T-helper 17 cell (primary cell): ENCODE results near the gene STK32B. TPM values are rescaled to one million over a fixed set of nuclear protein-coding genes. Genes with fewer than 3 reads are reported as not detected.

Experiments
- ATAC-seq: fragments of 150-1000 bp; cut with Tn5 transposase; 2 replicates; pipeline ENCODE4 v1.10.0; 2021; ENCODE audit warnings: mild to moderate bottlenecking, moderate library complexity
- DNase-seq, 3 donors: peaks; one replicate each; pipeline versions ENCODE4 v3.0.0 to v3.0.0-alpha.2; 2020 to 2021
- H3K9me3 ChIP-seq: one replicate; pipeline ENCODE4 v1.7.0; 2013; ENCODE audit warnings: low read length, mild to moderate bottlenecking; ENCODE audit not compliant: control insufficient read depth, poor library complexity, severe bottlenecking
- H3K27ac Mint-ChIP-seq: one replicate; pipeline ENCODE4 v1.8.0; 2022; ENCODE audit warnings: mild to moderate bottlenecking, moderate library complexity, mixed read lengths
- H3K27me3 Mint-ChIP-seq: one replicate; pipeline ENCODE4 v1.8.0; 2022; ENCODE audit warnings: mixed read lengths
- H3K36me3 Mint-ChIP-seq: one replicate; pipeline ENCODE4 v1.8.0; 2022; ENCODE audit warnings: low read depth, mixed read lengths
- H3K4me1 Mint-ChIP-seq: one replicate; pipeline ENCODE4 v1.8.0; 2022; ENCODE audit warnings: mild to moderate bottlenecking, mixed read lengths
- H3K4me3 Mint-ChIP-seq: one replicate; pipeline ENCODE4 v1.8.0; 2022; ENCODE audit warnings: mild to moderate bottlenecking, moderate library complexity, mixed read lengths
- total RNA-seq, 4 donors: library from RNA in 2 of 4; stranded (reverse) in 2 of 4; gene quantifications; one replicate each; pipeline ENCODE4 v1.2.3 and lab custom pipeline; 2022 to 2026

STK32B gene
- total RNA-seq, 2 donors from 2014 or later = 0.12 TPM; not detected in 1

- no peak for ATAC-seq
- no peak overlapping the region for H3K27ac Mint-ChIP-seq
- no peaks in the 10 kb centered on the region for H3K9me3 ChIP-seq
- DNase-seq = no peak
- H3K4me3 Mint-ChIP-seq = no peak overlapping the region
- H3K27me3 Mint-ChIP-seq = no peaks in the 10 kb centered on the region
- H3K36me3 Mint-ChIP-seq = no peaks in the 10 kb centered on the region
- no peaks in the 10 kb centered on the region for H3K4me1 Mint-ChIP-seq
Observed at GRCh38 chr4:5371415-5372190, 320.3 kb downstream of the STK32B start.

DNA sequence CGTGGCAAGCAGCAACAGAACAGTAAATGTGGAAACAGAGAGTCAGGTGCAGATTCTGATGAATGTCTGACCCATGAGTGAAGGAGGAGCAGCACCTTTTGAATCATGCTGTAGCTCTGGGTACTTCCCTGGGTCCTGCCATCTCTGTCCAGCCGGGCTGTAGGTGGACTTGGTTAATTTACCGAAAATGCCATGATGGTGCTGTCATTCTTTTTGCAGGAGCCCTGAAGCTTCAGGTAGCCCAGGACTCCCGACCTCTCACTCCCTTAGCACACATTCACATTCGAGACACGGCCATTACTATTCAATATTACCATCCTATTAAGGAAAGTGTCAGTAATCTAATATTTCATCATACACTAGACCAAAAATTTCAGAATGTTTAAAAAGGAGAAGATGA lies 320.9 kb downstream of the STK32B start:
- no peak for ATAC-seq
- no peaks in the 10 kb centered on the region for H3K27me3 Mint-ChIP-seq
- H3K9me3 ChIP-seq = no peaks in the 10 kb centered on the region
- no peaks in the 10 kb centered on the region for H3K4me1 Mint-ChIP-seq
- no peaks in the 10 kb centered on the region for H3K36me3 Mint-ChIP-seq
- DNase-seq = no peak
- no peak overlapping the region for H3K27ac Mint-ChIP-seq
- no peak overlapping the region for H3K4me3 Mint-ChIP-seq

GRCh38 chr4:5373327-5373726 lies 322.0 kb downstream of the STK32B start:
- Mint-ChIP-seq H3K4me3 (no peak overlapping the region), H3K4me1 (no peaks in the 10 kb centered on the region), H3K27ac (no peak overlapping the region), H3K27me3 (no peaks in the 10 kb centered on the region), H3K36me3 (no peaks in the 10 kb centered on the region)
- DNase-seq = no peak
- H3K9me3 ChIP-seq = no peaks in the 10 kb centered on the region
- ATAC-seq = no peak

DNA sequence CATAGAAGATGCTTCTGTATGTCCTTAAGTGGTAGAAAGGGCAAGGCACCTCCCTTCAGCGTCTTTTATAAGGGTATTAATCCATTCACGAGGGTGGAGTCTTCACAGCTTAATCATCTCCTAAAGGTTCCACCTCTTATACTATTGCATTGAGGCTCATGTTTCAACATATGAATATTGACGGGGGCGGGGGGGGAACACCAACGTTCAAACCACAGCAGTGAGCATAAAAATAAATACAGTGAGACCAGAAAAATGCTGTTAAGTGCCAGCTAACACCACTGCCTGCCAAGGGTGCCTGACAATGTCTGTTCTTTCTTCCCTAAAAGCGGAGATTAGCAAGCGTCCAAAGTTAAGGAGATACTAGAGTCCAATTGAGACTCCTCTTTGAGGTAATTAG lies 323.3 kb downstream of the STK32B start:
- no peak overlapping the region for H3K27ac Mint-ChIP-seq
- ATAC-seq (no peak), DNase-seq (no peak)
- H3K9me3 ChIP-seq = no peaks in the 10 kb centered on the region
- H3K4me3 Mint-ChIP-seq = no peak overlapping the region
- no peaks in the 10 kb centered on the region for H3K36me3 Mint-ChIP-seq
- H3K27me3 Mint-ChIP-seq = no peaks in the 10 kb centered on the region
- H3K4me1 Mint-ChIP-seq = no peaks in the 10 kb centered on the region

DNA sequence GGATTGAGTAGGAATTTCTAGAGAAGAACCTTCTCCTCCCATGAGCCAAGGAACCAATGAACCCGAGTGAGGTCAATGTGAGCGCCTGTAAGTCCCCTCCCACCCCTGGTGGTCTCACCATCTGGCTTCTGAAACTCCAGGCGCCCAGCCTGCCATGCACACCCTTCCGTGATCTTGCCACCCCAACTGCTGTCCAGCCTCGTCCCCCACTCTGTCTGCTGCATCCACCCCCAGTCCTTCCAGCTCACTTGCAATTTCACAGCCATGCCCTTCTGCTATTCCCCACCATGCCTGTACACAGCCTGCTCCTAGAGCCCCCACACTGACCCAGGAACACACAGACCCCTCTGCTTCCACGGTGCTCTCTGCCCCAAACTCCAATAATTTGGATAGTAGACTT lies 323.7 kb downstream of the STK32B start:
- DNase-seq = no peak
- no peak for ATAC-seq
- Mint-ChIP-seq H3K27ac (no peak overlapping the region), H3K4me3 (no peak overlapping the region), H3K27me3 (no peaks in the 10 kb centered on the region), H3K4me1 (no peaks in the 10 kb centered on the region), H3K36me3 (no peaks in the 10 kb centered on the region)
- no peaks in the 10 kb centered on the region for H3K9me3 ChIP-seq

DNA sequence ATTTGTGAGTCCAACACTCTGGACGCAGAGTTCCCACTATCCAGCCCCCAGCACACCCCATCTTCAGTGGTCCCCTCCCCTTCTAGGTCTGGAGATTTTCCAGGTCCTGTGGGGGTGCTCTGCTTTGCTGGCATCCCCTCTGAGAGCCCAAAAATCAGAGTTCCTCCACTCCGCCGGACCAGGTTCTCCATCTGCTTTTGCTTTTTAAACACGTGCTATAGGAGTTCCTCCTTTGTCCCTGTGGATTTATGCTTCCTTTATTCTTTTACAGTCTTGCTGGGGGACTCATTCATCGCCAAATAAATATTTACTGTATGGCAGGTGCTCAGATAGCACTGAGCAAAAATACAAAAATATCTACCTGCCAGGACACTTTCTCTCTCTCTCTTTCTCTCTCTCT lies 324.7 kb downstream of the STK32B start:
- Mint-ChIP-seq H3K27me3 (no peaks in the 10 kb centered on the region), H3K4me1 (no peaks in the 10 kb centered on the region), H3K4me3 (no peak overlapping the region), H3K27ac (no peak overlapping the region), H3K36me3 (no peaks in the 10 kb centered on the region)
- DNase-seq (no peak), ATAC-seq (no peak)
- no peaks in the 10 kb centered on the region for H3K9me3 ChIP-seq

DNA sequence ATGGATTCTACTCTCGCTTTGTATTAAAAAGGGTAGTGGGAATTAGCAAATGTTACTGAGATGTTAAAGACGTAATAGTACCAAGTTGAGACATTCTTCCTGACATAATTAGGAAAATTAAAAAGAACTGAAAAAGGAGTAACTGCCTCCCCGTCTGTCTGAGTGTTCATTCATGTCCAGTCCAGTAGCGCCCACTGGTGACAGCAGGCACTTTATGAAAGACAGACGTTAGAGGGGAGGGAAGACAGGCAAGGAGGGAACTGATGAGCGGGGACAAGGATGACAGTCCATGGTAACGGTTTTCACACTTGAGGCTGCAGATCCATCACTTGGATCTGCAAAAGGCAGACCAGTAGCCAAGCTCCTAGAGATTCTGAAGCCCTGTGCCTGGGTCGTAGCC lies 326.7 kb downstream of the STK32B start:
- H3K4me1 Mint-ChIP-seq = no peaks in the 10 kb centered on the region
- ATAC-seq (no peak), DNase-seq (no peak)
- H3K27me3 Mint-ChIP-seq = no peaks in the 10 kb centered on the region
- H3K9me3 ChIP-seq = no peaks in the 10 kb centered on the region
- no peaks in the 10 kb centered on the region for H3K36me3 Mint-ChIP-seq
- no peak overlapping the region for H3K27ac Mint-ChIP-seq
- H3K4me3 Mint-ChIP-seq = no peak overlapping the region

GRCh38 chr4:5379895-5380294 lies 328.6 kb downstream of the STK32B start:
- H3K4me1 Mint-ChIP-seq = no peaks in the 10 kb centered on the region
- H3K27me3 Mint-ChIP-seq = no peaks in the 10 kb centered on the region
- H3K4me3 Mint-ChIP-seq = no peak overlapping the region
- no peaks in the 10 kb centered on the region for H3K36me3 Mint-ChIP-seq
- ATAC-seq (no peak), DNase-seq (no peak)
- H3K27ac Mint-ChIP-seq = no peak overlapping the region
- H3K9me3 ChIP-seq = no peaks in the 10 kb centered on the region

DNA sequence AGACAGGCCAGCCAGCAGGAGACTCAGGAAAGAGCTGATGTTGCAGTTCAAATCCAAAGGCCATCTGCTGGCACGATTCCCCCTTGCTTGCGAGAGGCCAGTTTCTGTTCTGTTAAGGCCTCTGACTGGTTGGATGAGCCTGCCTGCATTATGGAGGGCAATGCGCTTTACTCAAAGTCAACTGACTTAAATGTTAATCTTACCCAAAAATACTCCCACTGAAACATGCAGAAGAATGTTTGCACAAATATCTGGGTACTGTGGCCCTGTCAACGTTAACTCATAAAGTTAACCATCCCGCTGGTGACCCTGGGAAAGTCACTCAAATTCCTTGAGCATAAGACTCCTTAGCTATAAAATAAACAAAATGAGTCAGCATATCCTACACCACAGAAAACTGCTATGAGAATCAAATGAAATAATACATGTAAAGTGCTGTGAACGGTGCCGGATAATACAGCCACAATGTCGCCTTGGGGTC lies 330.7 kb downstream of the STK32B start:
- H3K36me3 Mint-ChIP-seq = no peaks in the 10 kb centered on the region
- ATAC-seq (no peak), DNase-seq (no peak)
- no peaks in the 10 kb centered on the region for H3K27me3 Mint-ChIP-seq
- peaks cover 3% of the 10 kb centered on the region for H3K4me1 Mint-ChIP-seq
- no peaks in the 10 kb centered on the region for H3K9me3 ChIP-seq
- no peak overlapping the region for H3K4me3 Mint-ChIP-seq
- no peak overlapping the region for H3K27ac Mint-ChIP-seq

- Mint-ChIP-seq H3K36me3 (no peaks in the 10 kb centered on the region), H3K4me3 (no peak overlapping the region), H3K27me3 (no peaks in the 10 kb centered on the region), H3K27ac (no peak overlapping the region), H3K4me1 (peaks cover 3% of the 10 kb centered on the region)
- no peak for ATAC-seq
- no peak for DNase-seq
- H3K9me3 ChIP-seq = no peaks in the 10 kb centered on the region
Observed at GRCh38 chr4:5383191-5383980, 332.1 kb downstream of the STK32B start.

DNA sequence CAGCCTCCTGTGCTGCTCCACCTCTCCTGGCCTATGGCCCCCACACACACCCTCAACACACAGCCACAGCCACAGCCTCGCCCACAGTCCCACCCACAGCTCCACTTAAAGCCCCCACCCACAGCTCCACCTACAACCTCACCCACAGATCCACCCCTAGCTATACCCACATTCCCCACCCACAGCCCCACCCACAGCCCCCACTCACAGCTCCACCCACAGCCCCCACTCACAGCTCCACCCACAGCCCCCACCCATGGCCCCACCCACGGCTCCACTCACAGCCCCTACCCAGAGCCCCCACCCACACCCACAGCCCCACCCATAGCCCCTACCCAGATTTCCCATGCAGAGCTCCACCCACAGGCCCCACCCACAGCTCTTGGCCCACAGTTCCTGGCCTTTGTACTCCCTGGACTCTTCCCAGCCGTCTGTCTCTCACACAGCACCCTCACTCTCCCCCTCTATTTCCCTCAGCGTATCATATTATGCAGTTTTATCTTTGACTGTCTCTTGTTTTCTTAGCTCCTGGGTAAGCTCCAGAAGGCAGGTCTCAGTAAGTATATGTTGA lies 334.5 kb downstream of the STK32B start:
- peaks cover 3% of the 10 kb centered on the region for H3K4me1 Mint-ChIP-seq
- no peak overlapping the region for H3K4me3 Mint-ChIP-seq
- DNase-seq (no peak), ATAC-seq (no peak)
- no peak overlapping the region for H3K27ac Mint-ChIP-seq
- H3K9me3 ChIP-seq = no peaks in the 10 kb centered on the region
- H3K27me3 Mint-ChIP-seq = no peaks in the 10 kb centered on the region
- H3K36me3 Mint-ChIP-seq = no peaks in the 10 kb centered on the region

- ATAC-seq (no peak), DNase-seq (no peak)
- Mint-ChIP-seq H3K4me3 (no peak overlapping the region), H3K27ac (no peak overlapping the region), H3K27me3 (no peaks in the 10 kb centered on the region), H3K4me1 (peaks cover 3% of the 10 kb centered on the region), H3K36me3 (no peaks in the 10 kb centered on the region)
- no peaks in the 10 kb centered on the region for H3K9me3 ChIP-seq
Observed at GRCh38 chr4:5386921-5387320, 335.6 kb downstream of the STK32B start.

- DNase-seq = no peak
- no peak overlapping the region for H3K27ac Mint-ChIP-seq
- no peaks in the 10 kb centered on the region for H3K9me3 ChIP-seq
- H3K4me3 Mint-ChIP-seq = no peak overlapping the region
- H3K36me3 Mint-ChIP-seq = no peaks in the 10 kb centered on the region
- H3K27me3 Mint-ChIP-seq = no peaks in the 10 kb centered on the region
- ATAC-seq = no peak
- H3K4me1 Mint-ChIP-seq = peaks cover 3% of the 10 kb centered on the region
Observed at GRCh38 chr4:5387457-5387856, 336.2 kb downstream of the STK32B start.
